Bone marrow (tissue), 2 donors: ENCODE results near the gene TMEM150B.

Experiments
- DNase-seq, 2 donors: peaks; one replicate each; lab custom pipeline; 2025; lab: John Stamatoyannopoulos, UW

The TMEM150B gene

GRCh38 chr19:55354698-55355212 is 29.6 kb upstream of the TMEM150B start, which contains the start of gene COX6B2:
Gene COX6B2, minus strand, starts transcription at chr19:55354719. Its CDS starts 198 bp downstream, at chr19:55354521.
- no peak for DNase-seq

- peak in 1 of 2 donors; percentile 90 for DNase-seq
Observed at GRCh38 chr19:55353803-55354697, 28.9 kb upstream of the TMEM150B start.

DNA sequence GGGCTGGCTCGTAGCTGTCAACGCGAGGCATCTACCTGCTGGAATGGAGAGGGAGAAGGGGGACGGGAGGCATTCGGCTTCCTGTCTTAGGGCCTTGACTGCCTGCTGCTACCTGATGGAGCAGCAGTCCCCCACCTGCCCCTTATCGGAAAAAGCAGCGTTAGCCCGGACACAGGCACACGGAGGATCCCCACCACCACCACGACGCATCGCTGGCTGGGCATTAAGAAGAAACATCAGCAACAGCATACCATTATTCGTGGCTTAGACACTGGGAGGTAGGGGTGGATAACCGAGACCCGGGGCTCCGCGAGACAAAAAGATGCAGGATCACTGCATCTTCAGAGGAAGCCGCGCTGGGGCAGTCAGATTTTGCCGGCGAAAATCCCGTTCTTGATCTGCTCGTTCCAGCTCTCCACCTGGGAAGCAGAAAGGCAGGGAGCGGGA is 28.2 kb upstream of the TMEM150B start:
- DNase-seq: no peak

- no peak for DNase-seq
Observed at GRCh38 chr19:55352549-55353145, 27.5 kb upstream of the TMEM150B start.

DNA sequence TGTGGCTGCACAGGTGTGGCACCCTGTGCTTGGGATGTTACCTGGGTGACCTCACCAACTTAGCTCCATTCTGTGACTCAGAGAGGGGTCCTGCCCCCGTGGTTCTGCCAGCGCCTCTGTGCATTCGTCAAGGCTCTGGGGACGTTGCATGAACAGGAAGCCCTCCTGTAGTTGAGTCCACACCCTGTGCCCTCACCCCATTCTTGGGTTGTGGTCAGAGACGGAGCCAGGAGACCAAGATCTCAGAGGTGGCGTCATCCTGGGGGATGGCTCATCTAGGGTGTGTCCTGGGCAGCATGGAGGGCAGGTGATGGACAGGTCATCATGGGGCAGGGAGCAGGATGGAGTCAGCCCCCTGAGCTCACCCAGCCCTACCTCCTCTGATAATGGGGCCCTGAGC is 26.9 kb upstream of the TMEM150B start:
- no peak for DNase-seq

DNA sequence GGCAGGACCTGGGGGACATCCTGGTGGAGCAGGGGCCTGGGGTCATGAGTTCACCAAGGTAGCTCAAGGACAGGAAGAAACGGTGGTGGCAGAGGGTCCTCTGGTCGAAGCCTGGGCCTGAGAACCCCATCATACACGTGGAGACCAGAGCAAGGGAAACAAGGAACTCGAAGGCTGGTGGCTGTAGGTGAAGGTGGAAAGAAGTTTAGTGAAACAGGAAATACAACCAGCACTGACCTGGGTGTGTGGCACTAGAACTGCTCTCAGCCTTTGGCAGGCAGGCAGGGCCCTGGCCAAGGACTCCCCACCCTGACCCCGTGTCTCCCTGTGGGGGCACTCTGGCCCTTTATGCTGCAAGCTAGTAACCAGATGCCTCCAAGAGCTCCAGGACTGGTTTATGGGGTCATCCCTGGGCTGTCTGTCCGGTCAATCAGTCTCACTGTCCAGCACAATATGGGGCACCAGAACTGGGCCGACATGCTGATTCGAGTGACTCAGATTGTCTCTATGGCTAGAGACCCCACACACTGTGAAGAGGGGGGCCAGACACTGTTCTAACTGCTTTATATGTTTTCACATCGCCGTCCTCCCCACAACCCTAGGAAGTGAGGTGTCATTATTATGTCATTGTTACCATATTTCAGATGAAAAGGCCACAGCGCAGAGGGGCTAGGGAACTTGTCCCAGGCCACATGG is 25.6 kb upstream of the TMEM150B start:
- no peak for DNase-seq

GRCh38 chr19:55348317-55349034 is 23.3 kb upstream of the TMEM150B start:
- DNase-seq: no peak

DNA sequence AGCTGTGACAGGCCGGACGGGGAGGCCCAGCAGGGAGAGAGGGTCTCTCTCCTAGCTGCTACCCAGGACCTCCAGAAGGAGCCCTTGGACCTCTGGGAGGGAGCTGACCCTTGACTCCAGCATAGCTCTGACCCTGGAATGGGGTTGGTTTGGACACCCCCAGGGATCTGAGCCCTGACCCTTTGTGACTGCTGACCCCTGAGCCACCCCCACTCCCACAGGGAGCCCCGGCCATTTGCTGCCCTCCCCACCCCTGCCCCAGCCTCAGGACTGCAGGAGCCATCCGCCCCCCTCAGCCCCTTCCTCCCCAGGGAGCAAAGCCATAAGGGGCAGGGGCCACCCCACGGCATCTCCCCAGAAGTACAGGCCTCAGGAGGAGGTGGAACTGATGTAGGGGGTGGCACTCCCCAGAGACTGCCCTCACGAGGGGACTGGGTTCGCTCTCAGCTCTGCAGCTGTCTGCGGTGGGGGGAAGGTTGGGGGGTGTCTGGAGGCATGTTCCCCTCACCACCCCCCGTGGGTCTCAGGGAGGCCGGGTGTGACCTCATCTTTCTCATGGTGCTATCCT is 22.4 kb upstream of the TMEM150B start:
- DNase-seq: no peak

DNA sequence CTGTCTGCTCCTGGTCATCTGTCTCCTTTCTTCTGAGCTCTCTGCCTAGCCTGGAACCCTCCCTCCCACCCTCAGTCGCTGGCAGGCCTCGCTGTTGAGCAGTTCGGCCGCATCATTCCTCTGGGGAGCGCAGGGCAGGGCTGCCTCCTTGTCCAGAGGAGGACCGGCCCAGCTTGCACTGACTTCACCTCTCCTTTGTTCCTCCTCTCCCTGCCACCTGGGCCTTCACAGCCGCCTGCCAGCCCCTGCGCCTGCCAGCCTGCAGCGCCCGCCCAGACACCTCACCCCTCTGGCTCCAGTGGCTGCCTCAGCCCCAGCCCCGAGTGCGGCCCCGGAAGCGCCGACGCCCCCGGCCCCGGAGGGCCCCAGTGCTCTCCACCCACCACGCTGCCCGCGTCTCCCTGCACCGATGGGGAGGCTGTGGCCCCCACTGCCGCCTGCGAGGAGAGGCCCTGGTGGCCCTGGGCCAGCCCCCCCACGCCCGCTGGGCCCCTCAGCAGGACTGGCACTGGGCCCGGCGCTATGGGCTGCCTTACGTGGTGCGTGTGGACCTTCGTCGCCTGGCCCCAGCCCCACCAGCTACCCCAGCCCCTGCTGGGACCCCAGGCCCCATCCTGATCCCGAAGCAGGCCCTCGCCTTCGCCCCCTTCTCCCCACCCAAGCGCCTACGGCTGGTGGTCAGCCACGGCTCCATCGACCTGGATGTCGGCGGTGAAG is 21.7 kb upstream of the TMEM150B start:
- no peak for DNase-seq

DNA sequence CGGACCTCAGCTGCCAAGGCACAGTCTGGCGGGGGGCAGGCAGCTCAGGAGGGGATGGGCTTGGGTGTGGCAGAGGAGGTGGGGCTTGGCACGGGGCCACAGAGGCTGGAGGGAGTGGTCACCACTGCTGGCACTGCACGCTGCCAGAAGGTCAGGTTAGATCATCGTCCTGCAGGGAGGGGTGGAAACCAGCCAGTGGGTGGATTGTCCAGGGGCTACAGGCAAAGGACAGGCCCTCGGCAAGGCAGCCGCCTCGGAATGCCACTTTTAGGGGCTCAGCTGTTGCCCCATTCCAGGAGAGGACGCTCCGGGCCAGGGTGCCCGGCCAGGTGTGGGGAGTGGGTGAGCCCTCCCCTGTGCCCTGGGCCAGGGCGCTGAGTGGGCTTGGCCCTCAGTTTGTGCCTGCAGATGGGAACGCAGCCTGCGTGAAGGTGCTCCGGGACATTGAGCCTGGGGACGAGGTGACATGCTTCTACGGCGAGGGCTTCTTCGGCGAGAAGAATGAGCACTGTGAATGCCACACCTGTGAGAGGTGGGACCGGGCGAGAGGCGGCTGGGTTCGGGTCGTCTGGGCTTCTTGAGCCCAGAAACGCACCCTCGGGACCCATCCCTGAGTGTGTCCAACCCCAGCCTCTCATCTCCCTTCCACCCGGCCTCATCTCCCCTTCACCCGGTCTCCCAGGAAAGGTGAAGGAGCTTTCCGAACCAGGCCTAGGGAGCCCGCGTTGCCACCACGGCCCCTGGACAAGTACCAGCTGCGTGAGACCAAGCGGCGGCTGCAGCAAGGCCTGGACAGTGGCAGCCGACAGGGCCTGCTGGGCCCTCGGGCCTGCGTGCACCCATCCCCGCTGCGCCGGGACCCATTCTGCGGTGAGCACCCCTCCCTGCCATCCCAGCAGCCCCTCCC is 20.9 kb upstream of the TMEM150B start:
- no peak for DNase-seq

DNA sequence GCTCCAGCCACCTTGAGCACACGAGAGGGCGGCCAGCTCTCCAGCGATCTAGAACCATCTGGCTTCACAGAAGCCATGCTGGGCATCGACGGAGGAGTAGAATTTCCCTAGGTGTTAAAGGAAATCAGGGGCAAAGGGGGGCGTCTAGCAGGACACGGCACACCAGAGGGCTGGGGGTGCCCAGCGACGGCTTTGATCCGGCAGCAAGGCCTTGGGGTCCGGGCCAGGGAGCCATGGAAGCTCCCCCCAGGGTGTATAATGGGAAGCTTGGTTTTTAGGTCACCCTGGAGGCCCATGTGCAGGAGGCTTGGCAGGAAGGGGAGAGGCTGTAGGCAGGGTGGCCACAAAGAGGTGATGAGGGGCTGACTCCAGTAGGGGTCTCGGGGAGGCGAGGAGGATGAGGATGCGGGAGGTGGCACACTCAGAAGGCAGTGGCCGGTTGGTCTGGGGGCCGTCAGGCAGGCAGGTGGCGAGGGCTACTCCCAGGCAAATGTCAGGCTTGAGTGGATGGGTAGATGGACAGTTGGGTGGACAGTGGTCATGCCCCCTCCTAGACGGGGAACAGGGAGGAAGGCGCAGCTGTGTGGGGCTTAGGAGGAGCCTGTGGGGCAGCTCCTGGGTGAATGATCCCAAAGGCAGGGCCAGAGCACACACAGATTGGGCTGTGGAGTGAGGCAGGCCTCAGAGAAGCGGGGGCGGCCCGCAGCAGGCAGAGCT is 20.1 kb upstream of the TMEM150B start:
- no peak for DNase-seq

GRCh38 chr19:55344444-55344843 is 19.3 kb upstream of the TMEM150B start:
- no peak for DNase-seq

- no peak for DNase-seq
Observed at GRCh38 chr19:55341595-55342531, 16.7 kb upstream of the TMEM150B start.

DNA sequence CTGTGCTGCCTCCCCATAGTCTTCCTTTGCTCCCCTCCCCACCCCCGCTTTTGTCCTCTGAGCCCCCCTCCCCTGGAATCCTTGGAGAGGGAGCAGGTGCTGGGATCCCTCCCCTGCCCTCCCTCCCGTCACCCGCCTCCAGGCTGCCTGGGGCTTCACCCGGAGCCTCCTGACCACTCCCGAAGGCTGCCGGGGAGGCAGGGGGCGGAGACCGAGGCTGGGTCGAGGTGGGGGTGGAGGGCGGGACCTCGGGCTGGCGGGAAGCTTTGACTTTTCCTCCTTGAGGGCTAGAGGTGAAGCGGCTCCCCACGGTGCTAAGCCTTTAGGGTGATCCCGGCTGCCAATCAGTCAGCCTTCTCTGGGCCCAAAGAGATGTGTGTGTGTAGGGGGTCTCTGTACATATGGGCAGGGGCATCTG is 16.0 kb upstream of the TMEM150B start:
- DNase-seq: no peak

DNA sequence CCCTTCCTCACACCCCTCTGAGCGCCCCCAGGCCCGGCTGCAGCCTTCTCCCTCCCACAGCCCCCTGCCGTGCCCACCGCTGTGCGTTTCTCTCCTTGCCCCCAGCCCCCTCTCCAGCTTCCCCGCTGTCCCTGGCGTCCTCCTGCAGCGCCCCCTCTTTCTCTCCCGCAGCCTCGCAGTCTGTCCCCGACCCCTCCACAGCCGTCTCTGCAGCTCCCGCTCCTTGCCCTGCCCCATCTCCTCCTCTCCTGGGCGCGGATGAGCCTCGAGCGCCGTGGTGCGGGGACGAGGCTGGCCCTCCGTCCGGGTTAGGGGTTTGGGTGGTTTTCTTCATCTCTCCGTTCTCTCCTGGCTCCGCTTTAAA is 15.6 kb upstream of the TMEM150B start:
- DNase-seq: no peak

- DNase-seq: no peak
Observed at GRCh38 chr19:55339889-55340783, 15.0 kb upstream of the TMEM150B start.
